B cell (primary cell): ENCODE measurements around the gene IRAK1. TPM values are rescaled to one million over a fixed set of nuclear protein-coding genes. Genes with fewer than 3 reads are reported as not detected.

Experiments
- ATAC-seq: fragments of 200-7000 bp; cut with Tn5 transposase; one replicate; pipeline ENCODE4 v1.10.0; 2021; ENCODE audit warnings: low read depth, mild to moderate bottlenecking, moderate number of reproducible peaks, moderate library complexity
- CTCF ChIA-PET: fragments of 350-600 bp; sonication (Branson Sonifier 250); formaldehyde crosslinking; loops from one replicate; lab custom pipeline; 2021; ENCODE audit warnings: antibody characterized with exemption, inconsistent platforms; lab: Charles Lee
- POLR2A ChIA-PET: fragments of 350-600 bp; sonication (Branson Sonifier 250); formaldehyde crosslinking; loops from one replicate; lab custom pipeline; 2021; ENCODE audit warnings: antibody characterized with exemption; lab: Charles Lee
- DNase-seq: peaks from one replicate; pipeline ENCODE4 v3.0.0; 2013
- H2AFZ ChIP-seq: 2 replicates; pipeline ENCODE4 v1.6.1; 2012; ENCODE audit warnings: mild to moderate bottlenecking, low read depth, low read length; ENCODE audit not compliant: insufficient read depth, poor library complexity, severe bottlenecking
- H3K27ac ChIP-seq, 2 donors: 1 replicate in 1 of 2; 2 replicates in 1 of 2; pipeline ENCODE4 v1.5.1; 2012 to 2013; ENCODE audit warnings: low read length in 2 of 2, mild to moderate bottlenecking in 2 of 2, moderate library complexity in 1 of 2
- H3K27me3 ChIP-seq, 4 experiments: fragments of 200-600 bp in 1 of 4; sonication (generic) in 1 of 4; replicated peaks in 1 of 4; 1 replicate in 2 of 4; 2 replicates in 2 of 4; pipeline versions ENCODE4 v1.6.1 to v1.7.0; 2013 to 2016; ENCODE audit warnings: low read length in 3 of 4, mild to moderate bottlenecking in 2 of 4, mixed read lengths in 1 of 4, moderate library complexity in 1 of 4; ENCODE audit not compliant: insufficient read depth in 4 of 4, control insufficient read depth in 3 of 4; ENCODE audit errors: control extremely low read depth in 1 of 4
- H3K36me3 ChIP-seq, 2 experiments: replicated peaks in 1 of 2; 1 replicate in 1 of 2; 2 replicates in 1 of 2; pipeline versions ENCODE4 v1.6.1 to v1.7.1; 2013; ENCODE audit warnings: low read length in 1 of 2; ENCODE audit not compliant: insufficient read depth in 2 of 2, control insufficient read depth in 1 of 2; ENCODE audit errors: control extremely low read depth in 1 of 2, extremely low read depth in 1 of 2
- H3K4me1 ChIP-seq, 2 donors: fragments of 200-600 bp in 1 of 2; sonication (generic) in 1 of 2; 1 replicate in 1 of 2; 2 replicates in 1 of 2; pipeline versions ENCODE4 v1.5.1 to v1.6.1; 2013 to 2017; ENCODE audit warnings: low read length in 2 of 2; ENCODE audit not compliant: control insufficient read depth in 2 of 2, insufficient read depth in 2 of 2
- H3K4me2 ChIP-seq: replicated peaks from 2 replicates; pipeline ENCODE3; 2012; ENCODE audit warnings: mild to moderate bottlenecking, low read depth, low read length; ENCODE audit not compliant: poor library complexity, severe bottlenecking
- H3K4me3 ChIP-seq, 5 experiments: fragments of 200-600 bp in 1 of 5; sonication (generic) in 1 of 5; 1 replicate in 3 of 5; 2 replicates in 2 of 5; pipeline versions ENCODE4 v1.5.1 to v1.7.0; 2011 to 2016; ENCODE audit warnings: low read length in 4 of 5, mild to moderate bottlenecking in 4 of 5, low read depth in 2 of 5, control low read depth in 1 of 5, moderate library complexity in 1 of 5; ENCODE audit not compliant: insufficient read depth in 1 of 5; ENCODE audit errors: control extremely low read depth in 1 of 5, extremely low read depth in 1 of 5
- H3K79me2 ChIP-seq: fragments of 200-600 bp; sonication (generic); one replicate; pipeline ENCODE4 v1.6.0; 2016; ENCODE audit warnings: low read length; ENCODE audit not compliant: control insufficient read depth, insufficient read depth
- H3K9ac ChIP-seq: fragments of 200-600 bp; sonication (generic); 2 replicates; pipeline ENCODE4 v1.6.1; 2017; ENCODE audit warnings: mild to moderate bottlenecking, low read length, moderate library complexity
- H3K9me3 ChIP-seq, 3 donors: one replicate each; pipeline versions ENCODE4 v1.6.1 to v1.7.1; 2013; ENCODE audit warnings: low read length in 2 of 3; ENCODE audit not compliant: control insufficient read depth in 2 of 3, insufficient read depth in 1 of 3; ENCODE audit errors: control extremely low read depth in 1 of 3
- H4K20me1 ChIP-seq: 2 replicates; pipeline ENCODE4 v1.6.0; 2012; ENCODE audit warnings: mild to moderate bottlenecking, low read length; ENCODE audit not compliant: insufficient read depth, control insufficient read depth, poor library complexity, severe bottlenecking
- H3K27ac Mint-ChIP-seq: one replicate; pipeline ENCODE4 v1.8.0; 2021; ENCODE audit warnings: mixed read lengths
- H3K27me3 Mint-ChIP-seq: one replicate; pipeline ENCODE4 v1.8.0; 2021; ENCODE audit warnings: mixed read lengths
- H3K4me1 Mint-ChIP-seq: one replicate; pipeline ENCODE4 v1.8.0; 2021; ENCODE audit warnings: mixed read lengths
- H3K4me3 Mint-ChIP-seq: one replicate; pipeline ENCODE4 v1.8.0; 2021; ENCODE audit warnings: mixed read lengths
- H3K9me3 Mint-ChIP-seq: one replicate; pipeline ENCODE4 v1.8.0; 2022; ENCODE audit warnings: mixed read lengths; ENCODE audit not compliant: insufficient read depth
- EZH2 ChIP-seq: IDR thresholded peaks from 2 replicates; pipeline ENCODE4 v1.6.1; 2012; ENCODE audit warnings: borderline replicate concordance, low read depth, mild to moderate bottlenecking, moderate library complexity, low read length; ENCODE audit not compliant: insufficient read depth, poor library complexity, severe bottlenecking
- WGBS: methylation state at CpG from one replicate; pipeline ENCODE4 v1.1.5; 2013; ENCODE audit warnings: missing lambda C conversion rate; ENCODE audit not compliant: insufficient coverage; 5-methylcytosine and 5-hydroxymethylcytosine counted together
- intact Hi-C: fragments of 100-400 bp; cut with micrococcal nuclease; formaldehyde crosslinking; loops from one replicate; pipeline ENCODE4 v1.10.0; 2022
- polyA plus RNA-seq: library from polyadenylated mRNA; depleted of rRNA; stranded (reverse); fragments of >200 nt; gene quantifications from 2 replicates; pipeline ENCODE4 v1.2.3, GENCODE V29; 2012
- total RNA-seq, 2 donors: library from RNA; stranded (reverse); fragments of 120-200 nt in 1 of 2; gene quantifications; 1 replicate in 1 of 2; 2 replicates in 1 of 2; pipeline versions ENCODE4 v1.2.3 to v1.2.4, GENCODE V29; 2013 to 2022
- TF ChIP-seq, protein P1 (sequence below): fragments of 200-600 bp; IDR thresholded peaks from one replicate; pipeline ENCODE4 v1.8.0; 2022; ENCODE audit warnings: antibody characterized with exemption, mild to moderate bottlenecking

The IRAK1 gene
- total and polyA plus RNA-seq, 2 donors (not counting 1 experiment from before 2014, with no cell fraction given): 112 to 118 TPM

- Mint-ChIP-seq H3K4me3 (no peak overlapping the region), H3K9me3 (no peaks in the 10 kb centered on the region), H3K27me3 (no peaks in the 10 kb centered on the region), H3K4me1 (peaks cover 16% of the 10 kb centered on the region), H3K27ac (peak overlapping the region; percentile 41)
- Histone ChIP-seq H3K27ac (peak overlapping the region in 1 of 2 donors; percentile 14), H3K4me3 (no peak overlapping the region), H3K4me2 (no peak overlapping the region), H3K79me2 (peaks cover 68% of the 10 kb centered on the region), H3K9ac (no peak overlapping the region), H3K27me3 (no peaks in the 10 kb centered on the region), H3K4me1 (peaks cover 4 to 10% of the 10 kb centered on the region in 2 donors), H2AFZ (no peak overlapping the region), H4K20me1 (peaks cover 32% of the 10 kb centered on the region), H3K36me3 (peaks cover 0 to 20% of the 10 kb centered on the region in 2 experiments), H3K9me3 (no peaks in the 10 kb centered on the region)
- TF ChIP-seq EZH2: no peak
- TF ChIP-seq, protein P1, sequence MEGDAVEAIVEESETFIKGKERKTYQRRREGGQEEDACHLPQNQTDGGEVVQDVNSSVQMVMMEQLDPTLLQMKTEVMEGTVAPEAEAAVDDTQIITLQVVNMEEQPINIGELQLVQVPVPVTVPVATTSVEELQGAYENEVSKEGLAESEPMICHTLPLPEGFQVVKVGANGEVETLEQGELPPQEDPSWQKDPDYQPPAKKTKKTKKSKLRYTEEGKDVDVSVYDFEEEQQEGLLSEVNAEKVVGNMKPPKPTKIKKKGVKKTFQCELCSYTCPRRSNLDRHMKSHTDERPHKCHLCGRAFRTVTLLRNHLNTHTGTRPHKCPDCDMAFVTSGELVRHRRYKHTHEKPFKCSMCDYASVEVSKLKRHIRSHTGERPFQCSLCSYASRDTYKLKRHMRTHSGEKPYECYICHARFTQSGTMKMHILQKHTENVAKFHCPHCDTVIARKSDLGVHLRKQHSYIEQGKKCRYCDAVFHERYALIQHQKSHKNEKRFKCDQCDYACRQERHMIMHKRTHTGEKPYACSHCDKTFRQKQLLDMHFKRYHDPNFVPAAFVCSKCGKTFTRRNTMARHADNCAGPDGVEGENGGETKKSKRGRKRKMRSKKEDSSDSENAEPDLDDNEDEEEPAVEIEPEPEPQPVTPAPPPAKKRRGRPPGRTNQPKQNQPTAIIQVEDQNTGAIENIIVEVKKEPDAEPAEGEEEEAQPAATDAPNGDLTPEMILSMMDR: peak; percentile 74
- CTCF ChIA-PET: interaction anchor here (1.0 to 1.6 kb wide), 5 partner anchors 21 to 104 kb away, joined by 3 to 5 read pairs (median 4); no protein-coding TSS in a partner anchor
- POLR2A ChIA-PET: no interaction called here
- WGBS: no CpG with 5 or more reads among the region's 8 CpGs
- DNase-seq (peak; percentile 70), ATAC-seq (peak; percentile 39)
- intact Hi-C loops: loop anchor here (5.0 kb wide), 1 partner anchor 79 kb away; the partner anchor contains the start of genes HCFC1 and TMEM187
Observed at GRCh38 chrX:154051201-154051810, 31.6 kb upstream of the IRAK1 start.

DNA sequence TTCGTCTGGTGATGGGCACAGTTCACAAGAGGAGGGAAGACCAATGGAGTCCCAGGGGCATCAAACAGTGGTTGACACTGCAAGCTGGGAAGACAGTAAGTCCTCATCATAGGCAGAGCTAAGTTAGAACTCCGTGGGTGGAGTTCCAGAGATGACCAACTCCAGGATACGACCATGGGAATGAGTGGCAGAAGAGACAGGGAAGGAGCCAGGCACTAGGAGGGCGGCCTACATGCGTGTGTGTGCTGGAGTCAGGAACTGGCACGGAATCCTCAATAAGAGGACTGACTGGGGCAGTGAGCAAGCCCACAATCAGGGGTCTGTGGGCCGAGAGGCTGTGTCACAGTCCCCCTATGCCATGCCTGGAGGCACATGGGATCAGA lies 30.4 kb upstream of the IRAK1 start:
- H3K4me1 Mint-ChIP-seq: peaks cover 16% of the 10 kb centered on the region
- ChIA-PET CTCF (interaction anchor here (1.0 to 1.9 kb wide), 3 partner anchors 37 to 127 kb away, joined by 3 to 6 read pairs (median 4); no protein-coding TSS in a partner anchor), POLR2A (no interaction called here)
- H4K20me1 ChIP-seq: peaks cover 35% of the 10 kb centered on the region
- intact Hi-C loops: loop anchor here (5.0 kb wide), 1 partner anchor 78 kb away; the partner anchor contains the start of genes HCFC1 and TMEM187
- H3K4me1 ChIP-seq: peaks cover 4 to 10% of the 10 kb centered on the region in 2 donors
- H3K27me3 Mint-ChIP-seq: no peaks in the 10 kb centered on the region
- no peak overlapping the region for H3K4me2 ChIP-seq
- no peak for DNase-seq
- H3K4me3 Mint-ChIP-seq: no peak overlapping the region
- H3K9me3 Mint-ChIP-seq: no peaks in the 10 kb centered on the region
- TF ChIP-seq, protein P1: no peak
- no peak for TF ChIP-seq EZH2
- H3K9me3 ChIP-seq: no peaks in the 10 kb centered on the region
- no peak overlapping the region for H2AFZ ChIP-seq
- H3K79me2 ChIP-seq: peaks cover 72% of the 10 kb centered on the region
- H3K9ac ChIP-seq: no peak overlapping the region
- no peak overlapping the region for H3K27ac ChIP-seq
- 98% methylated on average over 7 of the region's 7 CpGs for WGBS
- H3K4me3 ChIP-seq: no peak overlapping the region
- H3K27ac Mint-ChIP-seq: no peak overlapping the region
- peaks cover 0 to 20% of the 10 kb centered on the region in 2 experiments for H3K36me3 ChIP-seq
- no peak for ATAC-seq
- H3K27me3 ChIP-seq: no peaks in the 10 kb centered on the region
